ENCODE data around the gene IL9.

IL9 gene

DNA sequence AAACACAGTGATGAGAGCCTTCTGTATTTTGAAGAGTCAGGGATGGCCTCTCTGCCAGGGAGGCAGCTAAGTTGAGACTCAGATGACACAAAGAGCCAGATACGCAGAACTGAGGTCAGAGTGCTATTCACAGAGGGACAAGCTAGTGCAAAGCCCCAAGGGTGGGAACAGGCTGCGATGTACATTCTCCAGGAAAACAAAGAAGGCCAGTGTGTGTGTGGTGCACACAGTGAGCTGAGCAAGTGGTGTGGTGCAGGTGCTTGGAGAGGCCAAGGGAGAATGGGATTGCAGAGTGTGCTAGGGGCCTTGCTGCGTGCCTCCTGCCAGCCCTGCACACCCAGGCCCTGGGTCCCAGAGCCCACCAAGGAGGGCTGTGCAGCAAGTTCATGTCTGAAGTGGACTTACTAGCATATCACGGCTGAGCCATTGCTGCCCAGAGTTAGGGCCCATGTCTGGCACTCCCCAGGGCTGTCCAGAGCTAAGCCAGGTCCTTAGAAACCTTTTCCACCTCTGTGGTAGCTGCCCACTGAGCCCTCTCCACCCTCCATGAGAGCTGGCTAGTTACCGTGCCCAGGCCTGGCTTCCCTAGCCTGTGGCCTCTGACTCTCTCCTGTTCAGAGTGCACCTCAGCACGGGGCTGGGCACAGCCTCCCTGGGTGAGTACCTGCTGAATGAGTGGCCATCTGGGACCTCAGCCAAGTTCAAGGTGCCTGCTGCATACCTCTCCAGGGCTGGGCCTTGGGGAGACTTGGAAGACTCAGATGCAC, 51.9 kb downstream of the IL9 start:
- DNase-seq (ENCODE audit: extremely low read depth in 1 of 2, low read depth in 1 of 2), result no peak

DNA sequence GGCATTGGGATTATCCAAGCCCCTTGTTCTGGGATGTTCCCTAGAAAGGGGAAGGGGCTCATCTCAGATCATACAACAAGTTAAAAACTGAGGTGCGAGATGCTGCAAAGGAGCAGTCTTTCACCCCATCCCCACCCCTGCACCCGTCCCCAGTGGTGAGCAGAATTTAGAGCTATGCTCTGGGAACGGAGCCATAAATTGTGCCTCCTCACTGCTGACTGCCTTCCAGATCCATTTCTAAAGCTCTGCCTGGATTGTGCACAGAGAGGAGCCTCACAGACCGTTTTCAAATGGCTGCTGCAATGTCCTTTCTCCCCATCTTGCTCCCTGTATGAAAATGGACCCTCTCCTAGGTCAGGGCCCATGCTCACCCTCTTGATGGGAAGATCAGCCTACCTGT, 52.9 kb downstream of the IL9 start:
- DNase-seq (ENCODE audit: extremely low read depth in 1 of 2, low read depth in 1 of 2), result no peak

All from stimulated activated CD8-positive, alpha-beta memory T cell treated with anti-CD3 and anti-CD28 coated beads, Interleukin-7, amount 100 ng/mL, for 48 hours (primary cell).